ENCODE data around the gene FGD3. TPM values are rescaled to one million over a fixed set of nuclear protein-coding genes. Genes with fewer than 3 reads are reported as not detected.

The FGD3 gene
- polyA plus RNA-seq, 1 experiment, result not detected

GRCh38 chr9:92973700-92974099, 26.4 kb downstream of the FGD3 start:
- no peak for DNase-seq (ENCODE audit: low read depth, low spot score)
- Histone ChIP-seq H3K27ac (ENCODE audit: low read depth, low read length) (no peak overlapping the region), H3K4me3 (ENCODE audit: low read depth, low read length) (no peak overlapping the region), H3K27me3 (ENCODE audit: control insufficient read depth, insufficient read depth, low read length) (peaks cover 4% of the 10 kb centered on the region), H3K9me3 (ENCODE audit: control insufficient read depth, insufficient read depth, low read length) (no peaks in the 10 kb centered on the region; the same call in 1 of the 2 replicates)
- no peak for TF ChIP-seq CTCF (IDR thresholded peaks at IDR 0.05; ENCODE audit: low read depth, low read length)
- ChIA-PET CTCF (interaction anchor here (1.2 kb wide), 1 partner anchor 19 kb away, joined by 3 read pairs; no protein-coding TSS in a partner anchor), POLR2A (no interaction called here)

- DNase-seq (ENCODE audit: low read depth, low spot score), result no peak
- no peaks in the 10 kb centered on the region; the same call in 1 of the 2 replicates for H3K9me3 ChIP-seq (ENCODE audit: control insufficient read depth, insufficient read depth, low read length)
- CTCF ChIA-PET, result interaction anchor here (1.2 kb wide), 1 partner anchor 19 kb away, joined by 3 read pairs; no protein-coding TSS in a partner anchor
These were observed 26.9 kb downstream of the FGD3 start for GRCh38 chr9:92974161-92974661.

GRCh38 chr9:92974761-92975755, 27.7 kb downstream of the FGD3 start:
- H3K4me3 ChIP-seq (ENCODE audit: low read depth, low read length), result no peak overlapping the region
- H3K27me3 ChIP-seq (ENCODE audit: control insufficient read depth, insufficient read depth, low read length), result peaks cover 4% of the 10 kb centered on the region
- DNase-seq (ENCODE audit: low read depth, low spot score), result no peak
- ChIA-PET CTCF (interaction anchor here (0.6 to 1.2 kb wide), 2 partner anchors 20 to 77 kb away, joined by 3 read pairs; no protein-coding TSS in a partner anchor), POLR2A (no interaction called here)
- H3K27ac ChIP-seq (ENCODE audit: low read depth, low read length), result no peak overlapping the region
- H3K9me3 ChIP-seq (ENCODE audit: control insufficient read depth, insufficient read depth, low read length), result no peaks in the 10 kb centered on the region; the same call in 1 of the 2 replicates
- no peak for TF ChIP-seq CTCF (IDR thresholded peaks at IDR 0.05; ENCODE audit: low read depth, low read length)

More at GRCh38 chr9:92974161-92974661, 26.9 kb downstream of the FGD3 start:
- Histone ChIP-seq H3K4me3 (ENCODE audit: low read depth, low read length) (no peak overlapping the region), H3K27me3 (ENCODE audit: control insufficient read depth, insufficient read depth, low read length) (peaks cover 4% of the 10 kb centered on the region), H3K27ac (ENCODE audit: low read depth, low read length) (no peak overlapping the region)
- POLR2A ChIA-PET, result no interaction called here
- no peak for TF ChIP-seq CTCF (IDR thresholded peaks at IDR 0.05; ENCODE audit: low read depth, low read length)

GRCh38 chr9:92976431-92976830, 29.1 kb downstream of the FGD3 start:
- Histone ChIP-seq H3K4me3 (ENCODE audit: low read depth, low read length) (no peak overlapping the region), H3K9me3 (ENCODE audit: control insufficient read depth, insufficient read depth, low read length) (no peaks in the 10 kb centered on the region; the same call in 1 of the 2 replicates), H3K27ac (ENCODE audit: low read depth, low read length) (no peak overlapping the region), H3K27me3 (ENCODE audit: control insufficient read depth, insufficient read depth, low read length) (peaks cover 4% of the 10 kb centered on the region)
- TF ChIP-seq CTCF (IDR thresholded peaks at IDR 0.05; ENCODE audit: low read depth, low read length), result no peak
- DNase-seq (ENCODE audit: low read depth, low spot score), result no peak
- CTCF ChIA-PET, result interaction anchor here (0.9 kb wide), 1 partner anchor 10 kb away, joined by 3 read pairs; no protein-coding TSS in a partner anchor
- POLR2A ChIA-PET, result no interaction called here

GRCh38 chr9:92977279-92977678, 30.0 kb downstream of the FGD3 start:
- H3K27me3 ChIP-seq (ENCODE audit: control insufficient read depth, insufficient read depth, low read length), result peaks cover 4% of the 10 kb centered on the region
- TF ChIP-seq CTCF (IDR thresholded peaks at IDR 0.05; ENCODE audit: low read depth, low read length), result no peak
- CTCF ChIA-PET, result no interaction called here
- POLR2A ChIA-PET, result no interaction called here
- H3K27ac ChIP-seq (ENCODE audit: low read depth, low read length), result no peak overlapping the region
- H3K4me3 ChIP-seq (ENCODE audit: low read depth, low read length), result no peak overlapping the region
- H3K9me3 ChIP-seq (ENCODE audit: control insufficient read depth, insufficient read depth, low read length), result no peaks in the 10 kb centered on the region; the same call in 1 of the 2 replicates
- DNase-seq (ENCODE audit: low read depth, low spot score), result no peak
